ENCODE data around the gene CERKL.

The CERKL gene

GRCh38 chr2:181516992-181517391 lies 139.9 kb downstream of the CERKL start:
- no peak for DNase-seq (ENCODE audit: low read depth in 2 of 2)

DNA sequence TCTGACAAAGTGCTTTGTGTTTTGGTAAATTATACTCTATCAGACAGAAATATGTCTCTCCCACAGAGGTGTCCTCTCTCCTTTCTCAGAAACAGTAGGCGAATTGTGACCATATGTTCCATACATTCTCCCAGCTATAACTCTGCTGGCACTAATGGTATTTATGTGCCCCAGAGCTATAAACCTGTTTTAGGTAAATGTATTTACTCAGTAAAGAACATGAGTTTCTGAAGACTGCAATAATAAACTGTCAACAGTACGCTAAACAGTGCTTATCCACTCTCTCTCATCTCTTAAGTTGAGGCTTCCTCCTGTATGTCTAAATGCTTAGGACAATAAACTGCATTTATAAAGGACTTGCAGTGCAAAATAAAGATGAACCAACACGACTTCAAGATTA lies 141.2 kb downstream of the CERKL start:
- DNase-seq (ENCODE audit: low read depth in 2 of 2), result no peak

GRCh38 chr2:181500201-181500600 lies 156.7 kb downstream of the CERKL start:
- DNase-seq (ENCODE audit: low read depth in 2 of 2), result no peak

- DNase-seq (ENCODE audit: low read depth in 2 of 2), result no peak
These were observed 157.7 kb downstream of the CERKL start for GRCh38 chr2:181499231-181499630.
